ENCODE data around the gene RABEPK. TPM values are rescaled to one million over a fixed set of nuclear protein-coding genes. Genes with fewer than 3 reads are reported as not detected.

Gene RABEPK
- total RNA-seq, 2 donors from 2014 or later: 19.3 to 19.7 TPM

- peak within 1 kb of the TSS; percentile 99 for H3K4me3 ChIP-seq (ENCODE audit: low read length)
- no peaks in the 10 kb centered on the region for H3K9me3 Mint-ChIP-seq
- DNase-seq: peak; percentile 100
- H3K36me3 Mint-ChIP-seq (ENCODE audit: low read depth): peaks cover 50% of the 10 kb centered on the region
- H3K36me3 ChIP-seq (ENCODE audit: control insufficient read depth, insufficient read depth, low read length): peaks cover 46% of the 10 kb centered on the region
- H3K4me3 Mint-ChIP-seq: peak within 1 kb of the TSS; percentile 95
- H3K4me1 ChIP-seq (ENCODE audit: control insufficient read depth, insufficient read depth, low read length): no peaks in the 10 kb centered on the region
- 0% methylated on average over 35 to 59 of the region's 59 CpGs for WGBS, 2 experiments (ENCODE audit: insufficient coverage in 1 of 2, insufficient read length in 1 of 2)
- peaks cover 36% of the 10 kb centered on the region for H3K4me1 Mint-ChIP-seq
- no peaks in the 10 kb centered on the region for H3K27me3 ChIP-seq (ENCODE audit: control insufficient read depth, insufficient read depth, low read length, poor library complexity, severe bottlenecking)
- TF ChIP-seq CTCF (conservative IDR thresholded peaks at IDR 0.05): peak; percentile 22
- peak within 1 kb of the TSS; percentile 95 for H3K27ac ChIP-seq (ENCODE audit: low read depth, low read length)
- no peaks in the 10 kb centered on the region for H3K9me3 ChIP-seq (ENCODE audit: control insufficient read depth, low read length)
- peak within 1 kb of the TSS; percentile 99 for H3K27ac Mint-ChIP-seq
- no peaks in the 10 kb centered on the region for H3K27me3 Mint-ChIP-seq (ENCODE audit: insufficient read depth)
- peak within 1 kb of the TSS; percentile 99 for H3K9ac ChIP-seq (ENCODE audit: extremely low read depth, low read length, poor library complexity, severe bottlenecking)
These were observed 40.9 kb downstream of the RABEPK start, which contains the start of gene HSPA5 for GRCh38 chr9:125241000-125241862. Gene HSPA5, minus strand, starts transcription at chr9:125241343. Its CDS starts 217 bp downstream, at chr9:125241126.

GRCh38 chr9:125241863-125242739 is 41.8 kb downstream of the RABEPK start:
- H3K36me3 Mint-ChIP-seq (ENCODE audit: low read depth): peaks cover 41% of the 10 kb centered on the region
- DNase-seq: no peak

More at GRCh38 chr9:125241863-125242739, 41.8 kb downstream of the RABEPK start:
- H3K27ac Mint-ChIP-seq: peak overlapping the region; percentile 99
- TF ChIP-seq CTCF (conservative IDR thresholded peaks at IDR 0.05): no peak
- H3K9me3 Mint-ChIP-seq: no peaks in the 10 kb centered on the region
- peak overlapping the region; percentile 95 for H3K4me3 Mint-ChIP-seq
- Histone ChIP-seq H3K9ac (ENCODE audit: extremely low read depth, low read length, poor library complexity, severe bottlenecking) (peak overlapping the region; percentile 80), H3K27ac (ENCODE audit: low read depth, low read length) (peak overlapping the region; percentile 60), H3K27me3 (ENCODE audit: control insufficient read depth, insufficient read depth, low read length, poor library complexity, severe bottlenecking) (no peaks in the 10 kb centered on the region), H3K9me3 (ENCODE audit: control insufficient read depth, low read length) (no peaks in the 10 kb centered on the region), H3K36me3 (ENCODE audit: control insufficient read depth, insufficient read depth, low read length) (peaks cover 39% of the 10 kb centered on the region), H3K4me1 (ENCODE audit: control insufficient read depth, insufficient read depth, low read length) (no peaks in the 10 kb centered on the region), H3K4me3 (ENCODE audit: low read length) (peak overlapping the region; percentile 91)
- H3K4me1 Mint-ChIP-seq: peaks cover 28% of the 10 kb centered on the region
- no peaks in the 10 kb centered on the region for H3K27me3 Mint-ChIP-seq (ENCODE audit: insufficient read depth)
- 33% methylated on average over 26 to 27 of the region's 27 CpGs for WGBS, 2 experiments (ENCODE audit: insufficient coverage in 1 of 2, insufficient read length in 1 of 2)

Data from endodermal cell (in vitro differentiated cells).